Amygdala (tissue), 56 donors: Measurements from ENCODE around the gene ZKSCAN2.

Experiments
- DNase-seq, 56 donors: peaks; one replicate each; lab custom pipeline; 2025; lab: John Stamatoyannopoulos, UW

ZKSCAN2 gene

DNA sequence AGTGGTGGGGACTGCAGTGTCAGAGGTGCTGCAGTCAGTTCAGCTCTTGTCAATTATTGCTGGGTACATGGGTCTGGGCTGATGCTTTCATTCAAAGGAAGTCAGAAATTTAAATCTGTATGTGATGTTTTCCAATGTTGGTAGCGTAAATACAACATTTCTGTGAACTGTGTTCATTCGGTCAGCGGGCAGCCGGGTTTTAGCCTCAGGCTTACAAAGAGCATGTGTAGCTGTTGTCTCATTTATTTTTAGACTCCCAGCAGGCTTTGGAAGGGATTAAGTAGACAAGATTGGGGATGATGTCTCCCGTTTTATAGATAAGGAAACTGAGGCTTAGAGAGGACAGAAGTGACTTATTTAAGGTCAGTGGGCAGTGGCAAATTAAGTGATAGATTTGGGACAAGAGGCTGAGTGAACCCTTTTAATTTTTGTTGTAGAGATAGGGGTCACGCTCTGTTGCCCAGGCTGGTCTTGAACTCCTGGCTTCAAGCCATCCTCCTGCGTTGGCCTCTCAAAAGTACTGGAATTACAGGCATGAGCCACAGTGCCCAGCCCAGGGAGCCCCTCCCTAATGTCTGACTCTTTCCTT, 32.8 kb downstream of the ZKSCAN2 start:
- no peak for DNase-seq

DNA sequence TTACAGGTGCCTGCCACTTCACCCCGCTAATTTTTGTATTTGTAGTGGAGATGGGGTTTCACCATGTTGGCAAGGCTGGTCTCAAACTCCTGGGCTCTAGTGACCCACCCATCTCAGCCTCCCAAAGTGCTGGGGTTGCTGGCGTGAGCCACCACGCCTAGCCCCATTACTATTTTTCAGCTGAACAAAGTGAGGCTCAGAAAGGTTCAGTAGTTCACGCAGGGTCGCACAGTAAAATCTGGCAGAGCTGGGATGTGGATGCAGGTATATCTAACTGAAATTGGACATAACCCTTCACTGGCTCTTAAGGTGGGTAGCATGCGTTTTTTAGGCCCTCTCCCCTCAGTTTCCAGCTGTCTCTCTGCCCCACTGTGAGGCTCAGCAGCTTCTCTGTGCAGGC, 33.7 kb downstream of the ZKSCAN2 start:
- DNase-seq = no peak

DNA sequence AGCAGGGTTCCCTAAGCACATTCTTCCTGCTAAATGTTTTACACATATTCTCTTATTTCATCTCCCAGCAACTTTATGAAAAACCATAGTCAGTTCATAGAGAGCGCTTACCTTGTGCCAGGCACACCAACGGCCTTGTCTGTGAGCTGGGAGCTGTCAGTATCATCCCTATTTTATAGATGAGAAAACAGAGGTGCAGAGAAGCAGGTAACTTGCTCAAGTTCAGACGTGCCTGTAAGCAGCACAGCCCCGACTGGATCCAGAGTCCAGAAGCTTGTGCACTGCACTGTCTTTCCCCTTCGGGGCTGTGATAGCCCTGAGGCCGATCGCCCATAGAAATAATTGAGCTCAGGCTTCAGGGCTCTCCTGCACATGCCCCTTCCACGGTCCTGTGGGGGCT, 34.7 kb downstream of the ZKSCAN2 start:
- no peak for DNase-seq

DNA sequence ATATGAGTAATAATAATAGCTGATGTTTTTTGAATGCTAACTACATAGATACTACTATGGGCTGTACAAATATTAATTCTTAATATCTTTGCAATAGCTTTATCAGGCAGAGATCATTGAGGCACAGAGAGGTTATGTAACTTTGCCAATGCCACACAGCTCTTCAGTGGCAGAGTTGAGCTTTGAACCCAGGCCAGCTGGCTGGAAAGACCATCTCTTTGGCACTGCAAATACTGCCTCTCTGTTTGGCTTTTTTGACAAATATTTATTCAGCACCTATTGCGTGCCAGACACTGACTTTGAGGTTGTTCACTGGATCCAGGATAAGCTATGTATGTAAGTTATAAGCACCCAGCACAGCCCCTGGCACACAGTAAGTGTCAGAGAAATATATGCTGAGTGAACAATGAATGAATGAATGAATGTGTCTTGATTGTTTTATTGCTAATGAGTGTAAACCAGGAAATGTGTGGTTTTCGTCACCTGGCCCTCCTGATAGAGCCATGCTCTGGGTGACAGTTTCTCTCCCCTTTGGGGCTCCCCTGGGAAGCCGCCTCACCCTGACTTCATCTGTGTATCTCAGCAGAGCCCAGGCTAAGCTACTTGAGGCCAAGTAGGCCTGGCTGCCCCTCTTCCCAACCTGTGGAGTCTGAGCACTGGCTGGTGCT, 38.4 kb downstream of the ZKSCAN2 start:
- no peak for DNase-seq

DNA sequence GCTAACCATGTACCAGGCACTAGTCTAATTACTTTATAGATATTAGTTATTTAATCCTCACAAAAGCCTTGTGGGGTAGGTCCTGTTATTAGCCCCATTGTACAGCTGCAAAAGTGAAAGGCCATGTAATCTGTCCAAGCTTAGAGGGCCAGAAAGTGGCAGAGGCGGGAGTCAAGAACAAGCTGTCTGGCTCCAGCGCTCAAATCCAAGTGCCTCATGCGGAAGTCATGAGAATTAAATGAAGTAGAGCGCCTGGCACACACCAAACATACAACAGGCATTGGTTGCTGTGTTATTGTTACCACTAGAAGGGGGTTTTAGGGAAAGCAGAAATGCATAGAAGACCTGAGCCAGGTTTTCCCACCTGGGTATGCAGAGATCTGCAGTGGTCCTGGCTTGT, 39.7 kb downstream of the ZKSCAN2 start:
- no peak for DNase-seq

DNA sequence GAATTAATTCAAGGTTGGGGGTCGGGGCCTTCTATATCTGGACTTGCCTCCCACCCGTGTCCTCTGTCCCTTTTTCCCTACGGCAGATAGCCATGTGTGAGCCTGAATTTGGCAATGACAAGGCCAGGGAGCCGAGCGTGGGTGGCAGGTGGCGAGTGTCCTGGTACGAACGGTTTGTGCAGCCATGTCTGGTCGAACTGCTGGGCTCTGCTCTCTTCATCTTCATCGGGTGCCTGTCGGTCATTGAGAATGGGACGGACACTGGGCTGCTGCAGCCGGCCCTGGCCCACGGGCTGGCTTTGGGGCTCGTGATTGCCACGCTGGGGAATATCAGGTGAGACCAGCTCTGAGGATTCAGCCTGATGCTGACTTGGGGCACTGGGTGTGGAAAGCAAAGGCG, 40.5 kb downstream of the ZKSCAN2 start:
- DNase-seq = no peak

DNA sequence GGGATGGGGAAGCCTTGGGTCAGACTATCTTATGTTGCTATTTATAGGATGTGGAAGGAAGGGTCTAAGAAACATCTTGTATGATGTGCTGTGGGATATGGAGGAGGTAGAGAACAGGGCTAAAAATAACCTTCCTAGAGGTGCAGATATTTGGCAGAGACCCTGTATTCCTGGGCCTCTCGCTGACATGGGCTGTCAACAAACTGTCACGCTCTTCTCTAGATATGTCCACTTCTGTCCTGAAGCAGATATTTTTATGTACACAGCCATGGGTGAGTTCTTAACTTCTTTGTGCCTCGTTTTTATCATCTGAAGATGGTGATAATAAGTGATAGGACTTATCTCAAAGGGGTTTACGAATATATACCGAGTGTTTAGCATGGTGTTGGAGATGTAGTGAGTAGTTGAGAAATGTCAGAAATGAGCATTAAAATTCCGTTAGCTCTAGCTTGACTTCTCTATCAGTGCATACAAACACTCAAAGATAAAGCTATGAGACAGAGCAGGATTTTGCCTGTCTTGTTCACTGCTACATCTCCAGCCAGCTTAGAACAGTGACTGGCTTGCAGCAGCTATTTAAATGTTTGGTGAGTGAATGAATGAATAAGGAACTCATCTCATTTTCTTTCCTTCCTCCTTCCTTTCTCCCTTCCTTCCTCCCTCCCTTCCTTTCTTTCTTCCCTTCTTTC, 43.8 kb downstream of the ZKSCAN2 start:
- DNase-seq = no peak

DNA sequence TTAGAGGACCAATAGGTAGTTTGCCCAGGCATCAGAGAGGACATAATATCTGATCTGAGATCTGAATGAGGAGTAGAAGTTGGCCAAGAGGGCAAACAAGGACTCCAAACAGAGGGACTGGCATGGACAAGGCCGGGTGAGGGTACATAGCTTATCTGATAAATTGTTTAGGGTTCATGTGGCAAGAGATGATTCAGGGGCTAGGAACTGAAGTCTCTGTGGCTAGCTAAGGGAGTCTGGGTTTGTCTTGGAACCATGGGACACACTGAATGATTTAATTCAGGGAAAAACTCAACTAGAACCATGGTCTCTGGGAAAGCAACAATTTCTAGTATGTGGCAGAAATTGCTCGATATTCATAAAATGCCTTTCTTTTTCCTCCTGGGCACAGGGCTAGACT, 45.0 kb downstream of the ZKSCAN2 start:
- DNase-seq = no peak

DNA sequence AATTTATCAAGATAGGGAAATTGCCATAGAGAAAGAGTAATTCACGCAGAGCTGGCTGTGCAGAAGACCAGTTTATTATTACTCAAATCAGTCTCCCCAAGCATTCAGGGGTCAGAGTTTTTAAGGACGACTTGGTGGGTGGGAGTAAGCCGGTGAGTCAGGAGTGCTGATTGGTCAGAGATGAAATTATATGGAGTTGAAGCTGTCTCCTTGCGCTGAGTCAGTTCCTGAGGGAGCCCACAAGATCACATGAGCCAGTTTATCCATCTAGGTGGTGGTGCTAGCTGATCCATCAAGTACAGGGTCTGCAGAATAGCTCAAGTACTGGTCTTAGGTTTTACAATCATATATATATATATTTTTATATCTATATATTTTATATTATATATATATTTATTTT, 46.9 kb downstream of the ZKSCAN2 start:
- no peak for DNase-seq

DNA sequence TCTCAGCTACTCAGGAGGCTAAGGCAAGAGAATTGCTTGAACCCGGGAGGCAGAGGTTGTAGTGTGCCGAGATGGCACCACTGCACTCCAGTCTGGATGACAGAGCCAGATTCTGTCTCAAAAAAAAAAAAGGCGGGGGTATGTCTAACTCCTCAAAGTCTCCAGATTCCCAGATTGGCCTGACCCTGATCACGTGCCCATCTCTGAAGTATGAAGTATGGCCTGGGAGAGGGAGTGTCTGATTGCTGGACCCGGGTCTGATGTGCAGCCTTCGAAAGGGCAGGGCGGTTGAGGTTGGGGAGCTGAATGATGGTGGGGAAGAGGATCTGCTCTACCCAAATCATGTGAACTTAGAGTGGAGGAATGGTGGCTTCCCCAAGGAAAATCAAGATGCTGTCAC, 58.2 kb downstream of the ZKSCAN2 start:
- no peak for DNase-seq

DNA sequence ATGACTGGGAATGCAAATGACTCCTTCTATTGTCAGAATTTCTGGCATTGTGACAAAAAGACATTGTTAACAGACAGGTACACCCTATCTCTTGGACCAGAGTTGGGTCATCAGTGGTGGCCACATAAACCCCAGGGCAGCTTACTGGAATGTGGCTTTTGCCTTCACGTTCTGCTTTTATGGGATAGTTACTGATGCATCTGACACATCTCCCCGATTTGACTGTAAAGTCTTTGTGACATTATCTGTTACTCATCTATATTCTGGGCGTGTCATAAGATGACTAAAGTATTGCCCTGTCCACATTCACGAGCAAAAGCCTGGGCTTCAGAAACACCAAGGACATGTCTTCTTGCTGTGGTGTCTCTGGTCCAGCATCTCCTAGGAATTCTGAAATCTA, 59.6 kb downstream of the ZKSCAN2 start:
- DNase-seq = no peak

DNA sequence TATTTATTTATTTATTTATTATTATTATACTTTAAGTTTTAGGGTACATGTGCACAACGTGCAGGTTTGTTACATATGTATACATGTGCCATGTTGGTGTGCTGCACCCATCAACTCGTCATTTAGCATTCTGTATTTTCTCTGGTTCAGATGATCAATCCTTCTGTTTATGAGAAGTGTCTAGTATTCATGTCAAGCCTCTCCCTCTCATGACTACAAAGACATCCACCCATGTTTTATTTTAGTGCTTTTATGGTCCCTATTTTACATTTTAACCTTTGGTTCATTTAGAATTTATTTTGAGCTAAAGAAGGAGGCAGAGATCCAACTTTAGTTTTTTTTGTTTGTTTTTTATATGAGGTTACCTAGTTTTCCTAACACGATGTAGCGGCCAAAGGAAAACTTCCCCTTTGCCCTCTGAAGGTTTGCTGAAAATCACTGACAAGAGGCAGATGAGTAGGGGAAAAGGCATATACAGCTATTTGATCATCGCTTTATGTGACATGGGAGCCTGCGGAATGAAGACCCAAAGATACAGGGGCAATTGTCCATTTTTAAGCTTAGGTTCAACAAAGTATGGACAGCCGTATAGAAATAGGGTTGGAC, 63.3 kb downstream of the ZKSCAN2 start:
- no peak for DNase-seq

DNA sequence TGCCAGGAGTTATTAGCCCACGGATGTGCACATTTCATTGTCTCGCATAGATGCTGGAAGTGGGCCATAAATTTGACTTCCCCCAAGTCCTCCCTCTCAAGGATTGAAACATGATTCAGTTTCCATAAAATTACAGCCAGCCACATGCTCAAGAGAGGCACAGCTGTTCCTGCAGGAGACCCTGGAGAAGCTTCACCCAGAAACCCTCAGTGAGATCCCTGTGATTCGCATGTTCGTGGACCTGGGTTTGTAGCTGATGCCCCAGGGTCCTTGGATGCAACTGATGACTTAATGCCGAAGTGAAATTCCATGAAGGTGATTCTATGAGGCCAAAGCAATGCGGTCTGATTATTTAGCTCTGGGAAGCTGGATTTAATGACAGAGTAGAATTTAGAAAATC, 65.5 kb downstream of the ZKSCAN2 start:
- DNase-seq = no peak

DNA sequence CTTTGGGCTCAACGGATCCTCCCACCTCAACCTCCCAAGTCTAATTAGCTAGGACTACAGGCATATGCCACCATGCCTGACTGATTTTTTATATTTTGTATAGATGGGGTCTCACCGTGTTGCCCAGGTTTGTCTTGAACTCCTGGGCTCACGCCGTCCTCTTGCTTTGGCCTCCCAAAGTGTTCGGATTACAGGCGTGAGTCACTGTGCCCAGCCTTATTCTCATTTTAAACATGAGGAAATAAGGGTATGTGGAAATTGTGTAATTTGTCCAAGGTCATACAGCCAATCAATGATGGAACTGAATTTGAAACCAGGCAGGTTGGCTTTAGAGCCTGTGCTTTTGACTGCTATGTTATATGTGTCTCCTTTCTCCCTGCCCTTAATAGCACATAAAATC, 68.3 kb downstream of the ZKSCAN2 start:
- no peak for DNase-seq

DNA sequence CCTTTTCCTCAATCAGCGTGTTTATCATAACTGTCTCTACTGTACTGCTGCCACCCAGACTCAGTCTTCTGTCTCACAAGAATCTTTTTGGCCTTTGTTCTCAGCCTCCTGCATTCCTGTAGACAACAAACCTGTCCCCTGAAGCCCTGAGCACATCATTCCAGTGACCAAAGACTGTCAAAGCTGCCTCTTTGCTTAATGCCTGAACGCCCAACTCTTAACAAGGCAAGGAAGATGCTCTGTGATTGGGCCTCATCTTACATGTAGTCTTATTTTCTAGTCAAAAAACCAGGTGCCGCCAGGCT, 70.2 kb downstream of the ZKSCAN2 start:
- no peak for DNase-seq
